COR-L47 (cell line): ENCODE measurements around the gene HDGFL2.

Experiments used
- DNase-seq: peaks from one replicate; lab custom pipeline; 2025; lab: John Stamatoyannopoulos, UW

The HDGFL2 gene

GRCh38 chr19:4499318-4499717, 27.2 kb downstream of the HDGFL2 start:
- DNase-seq, result no peak

- DNase-seq, result no peak
Measured at GRCh38 chr19:4499855-4500254, 27.8 kb downstream of the HDGFL2 start.

- DNase-seq, result no peak
Measured at GRCh38 chr19:4500841-4501591, 28.9 kb downstream of the HDGFL2 start.

- no peak for DNase-seq
Measured at GRCh38 chr19:4501691-4502090, 29.6 kb downstream of the HDGFL2 start.

- no peak for DNase-seq
Measured at GRCh38 chr19:4502282-4503131, 30.4 kb downstream of the HDGFL2 start.

GRCh38 chr19:4503132-4503824, 31.2 kb downstream of the HDGFL2 start:
- no peak for DNase-seq

- no peak for DNase-seq
Measured at GRCh38 chr19:4503825-4504170, 31.7 kb downstream of the HDGFL2 start.

- DNase-seq, result no peak
Measured at GRCh38 chr19:4504297-4504701, 32.2 kb downstream of the HDGFL2 start.

GRCh38 chr19:4504891-4505569, 32.9 kb downstream of the HDGFL2 start:
- DNase-seq, result no peak

- no peak for DNase-seq
Measured at GRCh38 chr19:4505570-4506448, 33.7 kb downstream of the HDGFL2 start.

GRCh38 chr19:4506449-4507149, 34.5 kb downstream of the HDGFL2 start:
- DNase-seq, result no peak

GRCh38 chr19:4507150-4507452, 35.0 kb downstream of the HDGFL2 start:
- no peak for DNase-seq

GRCh38 chr19:4507804-4508203, 35.7 kb downstream of the HDGFL2 start:
- DNase-seq, result no peak

- DNase-seq, result no peak
Measured at GRCh38 chr19:4508698-4509097, 36.6 kb downstream of the HDGFL2 start.

- DNase-seq, result no peak
Measured at GRCh38 chr19:4510435-4511255, 38.5 kb downstream of the HDGFL2 start.

- DNase-seq, result no peak
Measured at GRCh38 chr19:4511300-4512054, 39.4 kb downstream of the HDGFL2 start.

- DNase-seq, result no peak
Measured at GRCh38 chr19:4512070-4512469, 40.0 kb downstream of the HDGFL2 start.

- DNase-seq, result no peak
Measured at GRCh38 chr19:4513248-4513647, 41.2 kb downstream of the HDGFL2 start.

GRCh38 chr19:4515732-4516131, 43.6 kb downstream of the HDGFL2 start:
- DNase-seq, result no peak
